GM12872 (cell line): ENCODE results near the gene NFU1.

Experiments
- CTCF ChIP-seq: IDR thresholded peaks from 3 replicates; pipeline ENCODE4 v1.5.1; 2011; ENCODE audit warnings: low read depth, mild to moderate bottlenecking, low read length, moderate library complexity; ENCODE audit not compliant: insufficient read depth

NFU1 gene

GRCh38 chr2:69462780-69463179, 25.5 kb upstream of the NFU1 start:
- TF ChIP-seq CTCF, result no peak

- no peak for TF ChIP-seq CTCF
Measured at GRCh38 chr2:69461404-69461803, 24.2 kb upstream of the NFU1 start.

GRCh38 chr2:69459936-69460335, 22.7 kb upstream of the NFU1 start:
- TF ChIP-seq CTCF, result no peak

- TF ChIP-seq CTCF, result no peak
Measured at GRCh38 chr2:69456950-69457445, 19.8 kb upstream of the NFU1 start.

GRCh38 chr2:69456154-69456553, 18.9 kb upstream of the NFU1 start:
- no peak for TF ChIP-seq CTCF

GRCh38 chr2:69454976-69455375, 17.7 kb upstream of the NFU1 start:
- no peak for TF ChIP-seq CTCF

- no peak for TF ChIP-seq CTCF
Measured at GRCh38 chr2:69453475-69454129, 16.4 kb upstream of the NFU1 start.
